Stimulated activated CD4-positive, alpha-beta T cell treated with anti-CD3 and anti-CD28 coated beads, Interleukin-2, amount 100 ng/mL, for 4 hours (primary cell): ENCODE data around the gene HEMK1.

Experiments
- DNase-seq: peaks from one replicate; pipeline ENCODE4 v3.0.0-alpha.2; 2020; ENCODE audit warnings: low read depth

HEMK1 gene

DNA sequence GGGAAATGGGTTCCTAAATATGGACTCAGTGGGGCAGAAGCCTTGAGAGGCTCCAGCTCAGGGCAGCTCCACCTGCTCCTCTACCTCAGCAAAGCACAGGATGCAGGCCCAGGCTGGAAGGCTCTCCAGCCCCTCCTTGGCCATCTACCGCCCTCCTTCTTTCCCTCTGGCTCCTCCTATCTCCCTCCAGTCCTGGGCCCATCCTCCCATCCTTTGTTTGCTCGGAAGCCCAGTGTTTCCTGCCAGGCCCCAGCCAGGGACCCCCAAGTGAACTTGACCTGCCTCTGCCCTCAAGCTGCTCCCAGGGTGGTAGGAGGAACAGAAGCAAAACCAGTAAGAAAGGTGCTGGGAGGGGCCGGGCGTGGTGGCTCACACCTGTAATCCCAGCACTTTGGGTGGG lies 67.7 kb downstream of the HEMK1 start:
- DNase-seq = no peak

DNA sequence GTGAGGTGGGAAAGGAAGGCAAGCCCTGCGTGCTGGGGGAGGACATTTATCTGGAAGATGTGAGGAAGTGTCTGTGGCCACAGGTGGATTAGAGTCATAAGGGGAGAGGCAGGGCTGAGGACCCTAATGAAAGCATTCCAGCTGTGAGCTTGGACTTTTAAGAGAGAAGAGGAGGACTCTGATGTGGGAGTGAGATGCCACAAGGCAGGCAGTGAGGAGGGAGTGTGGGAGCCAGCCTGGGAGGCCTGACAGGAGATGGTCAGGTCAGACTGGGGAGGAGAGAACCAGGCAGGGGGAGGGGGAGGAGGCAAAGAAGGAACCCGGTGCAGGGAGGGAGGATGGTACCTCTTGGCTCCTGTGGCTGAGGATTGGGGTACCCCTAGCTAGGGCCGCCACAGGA lies 68.6 kb downstream of the HEMK1 start:
- no peak for DNase-seq

DNA sequence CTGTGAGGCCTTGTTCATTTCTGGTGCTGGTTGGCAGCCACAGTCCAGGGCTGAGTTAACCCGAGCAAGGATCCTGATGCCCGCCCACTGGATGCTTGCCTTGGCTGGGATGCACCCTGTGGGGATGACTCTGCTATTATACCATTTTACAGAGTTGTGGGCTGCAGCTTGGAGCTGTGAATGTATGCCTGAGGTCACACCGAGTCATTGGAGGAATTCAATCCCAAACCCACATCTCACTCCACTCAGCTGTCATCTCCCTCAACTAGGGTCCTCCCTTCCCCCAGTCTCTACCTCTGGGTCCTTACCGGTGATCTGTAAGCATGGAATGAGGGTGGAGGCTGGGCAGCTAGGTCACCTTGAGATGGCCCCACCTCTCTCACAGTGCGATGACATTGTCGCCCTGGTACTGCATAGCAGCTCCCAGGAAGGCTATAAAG lies 69.8 kb downstream of the HEMK1 start:
- DNase-seq = no peak

DNA sequence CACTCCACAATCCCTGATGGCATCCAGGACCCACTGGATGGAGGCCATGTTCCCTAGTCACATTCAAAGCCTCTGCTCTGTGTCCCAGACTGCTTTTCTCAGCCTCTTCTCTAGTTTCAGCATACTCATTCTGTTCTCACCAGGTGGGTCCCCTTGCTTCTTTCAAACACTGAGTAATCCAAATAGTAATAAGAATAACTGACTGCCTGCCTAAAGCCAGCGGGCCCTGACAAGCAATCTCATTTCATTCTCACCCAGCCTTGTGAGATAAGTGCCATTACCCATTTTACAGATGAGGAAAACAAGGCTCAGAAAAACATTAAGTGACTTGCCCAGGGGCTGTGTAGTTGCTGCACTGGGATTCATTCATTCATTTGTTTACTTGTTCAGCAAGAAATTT lies 73.1 kb downstream of the HEMK1 start:
- DNase-seq = no peak

DNA sequence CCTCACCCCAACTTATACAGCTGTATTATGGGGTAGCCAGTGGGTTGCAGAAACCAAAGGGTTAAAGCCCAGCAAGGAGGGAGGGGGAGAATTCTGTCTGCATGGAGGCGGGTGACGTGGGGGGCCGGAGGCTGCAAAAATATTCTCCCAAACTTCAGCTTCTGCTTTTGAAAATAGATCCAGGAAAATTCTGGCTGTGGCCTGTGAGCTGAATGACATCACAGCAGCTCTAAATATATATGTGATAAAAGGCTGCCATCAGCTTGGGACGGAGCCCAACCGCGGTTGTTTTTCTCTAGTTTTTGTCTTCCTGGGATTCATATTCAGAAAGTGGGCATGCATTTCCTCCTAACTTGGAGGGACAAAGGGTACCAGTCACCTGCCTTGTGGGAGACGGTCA lies 75.2 kb downstream of the HEMK1 start:
- DNase-seq = no peak

DNA sequence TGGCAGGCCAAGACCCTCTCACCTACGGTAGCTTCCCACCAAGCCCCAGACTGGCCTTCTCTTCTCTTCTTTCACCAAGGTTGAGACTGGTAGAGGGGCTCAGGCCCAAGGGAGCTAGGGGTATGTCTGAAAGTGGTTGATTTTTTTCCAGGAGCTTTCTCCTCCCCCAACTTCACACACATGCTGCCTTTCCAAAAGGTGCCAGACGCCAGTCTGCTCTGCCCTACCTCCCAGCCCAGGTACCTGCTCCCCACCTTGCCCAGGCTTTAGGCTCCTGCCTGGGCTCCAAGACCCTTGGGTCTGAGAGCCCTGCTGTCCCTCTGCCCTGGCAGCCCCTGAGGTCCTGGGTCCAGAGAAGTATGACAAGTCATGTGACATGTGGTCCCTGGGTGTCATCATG lies 76.1 kb downstream of the HEMK1 start:
- DNase-seq = no peak
